BLaER1 (cell line): ENCODE results near the gene IGLL5.
"Not testable (repeated sequence)": the region's sequence is repeated elsewhere in the genome, so short reads cannot be mapped to it uniquely, and the experiment has no call there.

ENCODE experiments used
- H3K27ac ChIP-seq: shearing (Covaris generic); formaldehyde crosslinking; 2 replicates; pipeline ENCODE4 v1.8.1; 2022
- H3K27me3 ChIP-seq: shearing (Covaris generic); formaldehyde crosslinking; 2 replicates; pipeline ENCODE4 v1.8.1; 2022
- H3K36me3 ChIP-seq: shearing (Covaris generic); formaldehyde crosslinking; 2 replicates; pipeline ENCODE4 v1.8.1; 2022
- H3K4me1 ChIP-seq: shearing (Covaris generic); formaldehyde crosslinking; 2 replicates; pipeline ENCODE4 v1.8.1; 2022
- H3K4me2 ChIP-seq: shearing (Covaris generic); formaldehyde crosslinking; 2 replicates; pipeline ENCODE4 v1.8.1; 2022
- H3K4me3 ChIP-seq: shearing (Covaris generic); formaldehyde crosslinking; 2 replicates; pipeline ENCODE4 v1.8.1; 2022
- H3K9ac ChIP-seq: shearing (Covaris generic); formaldehyde crosslinking; 2 replicates; pipeline ENCODE4 v1.8.1; 2022
- H3K9me3 ChIP-seq: shearing (Covaris generic); formaldehyde crosslinking; 2 replicates; pipeline ENCODE4 v1.8.1; 2022
- H4K20me1 ChIP-seq: shearing (Covaris generic); formaldehyde crosslinking; 2 replicates; pipeline ENCODE4 v1.8.1; 2022
- Cebpa-rat ChIP-seq: shearing (Covaris generic); IDR thresholded peaks from 2 replicates; pipeline ENCODE4 v1.8.1; 2022

Gene IGLL5

DNA sequence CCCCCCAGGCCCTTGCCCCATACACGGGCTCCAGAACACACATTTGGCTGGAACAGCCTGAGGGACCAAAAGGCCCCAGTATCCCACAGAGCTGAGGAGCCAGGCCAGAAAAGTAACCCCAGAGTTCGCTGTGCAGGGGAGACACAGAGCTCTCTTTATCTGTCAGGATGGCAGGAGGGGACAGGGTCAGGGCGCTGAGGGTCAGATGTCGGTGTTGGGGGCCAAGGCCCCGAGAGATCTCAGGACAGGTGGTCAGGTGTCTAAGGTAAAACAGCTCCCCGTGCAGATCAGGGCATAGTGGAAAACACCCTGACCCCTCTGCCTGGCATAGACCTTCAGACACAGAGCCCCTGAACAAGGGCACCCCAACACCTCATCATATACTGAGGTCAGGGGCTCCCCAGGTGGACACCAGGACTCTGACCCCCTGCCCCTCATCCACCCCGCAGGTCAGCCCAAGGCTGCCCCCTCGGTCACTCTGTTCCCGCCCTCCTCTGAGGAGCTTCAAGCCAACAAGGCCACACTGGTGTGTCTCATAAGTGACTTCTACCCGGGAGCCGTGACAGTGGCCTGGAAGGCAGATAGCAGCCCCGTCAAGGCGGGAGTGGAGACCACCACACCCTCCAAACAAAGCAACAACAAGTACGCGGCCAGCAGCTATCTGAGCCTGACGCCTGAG lies 13.1 kb downstream of the IGLL5 start:
- H3K27me3 ChIP-seq, H3K9me3 ChIP-seq, H3K4me3 ChIP-seq: not testable (repeated sequence)
- Histone ChIP-seq H3K9ac (peak overlapping the region; percentile 58; the same call in 1 of the 2 replicates), H3K4me2 (peak overlapping the region; percentile 70), H4K20me1 (peaks cover 85% of the 10 kb centered on the region), H3K27ac (peak overlapping the region; percentile 70), H3K36me3 (peaks cover 16% of the 10 kb centered on the region), H3K4me1 (peaks cover 93% of the 10 kb centered on the region)

DNA sequence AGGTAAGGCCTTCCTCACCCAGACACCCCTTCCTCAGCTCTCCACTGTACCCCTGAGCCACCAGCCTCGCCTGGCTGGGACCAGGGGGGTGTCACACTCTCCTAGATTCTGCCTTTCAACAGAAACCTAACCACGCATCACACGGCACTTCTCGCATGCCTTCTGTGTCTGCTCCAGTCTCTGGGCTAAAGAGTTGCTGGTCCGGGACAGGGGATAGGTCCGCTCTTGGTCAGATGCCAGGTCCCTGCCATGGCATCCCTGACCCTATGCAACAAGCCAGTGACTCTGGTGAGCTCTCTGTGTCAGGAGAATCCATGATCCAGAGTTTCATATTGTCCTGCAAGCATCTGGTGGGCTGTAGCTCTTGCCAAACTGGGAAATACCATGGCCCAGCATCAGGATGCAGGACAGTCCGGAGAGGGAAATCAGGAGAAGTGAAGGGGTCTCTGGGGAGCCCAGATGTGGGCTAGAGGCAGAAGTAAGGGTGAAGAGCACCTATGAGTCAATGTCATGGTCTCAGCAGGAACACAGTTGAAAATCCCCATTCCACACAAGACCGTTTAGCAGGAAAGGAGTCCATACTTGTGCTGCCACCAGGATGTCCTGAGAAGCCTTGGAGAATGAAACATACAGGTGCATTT lies 14.1 kb downstream of the IGLL5 start:
- peak overlapping the region; percentile 70 for H3K4me2 ChIP-seq
- peak overlapping the region; percentile 2; the same call in 1 of the 2 replicates for H3K4me3 ChIP-seq
- H3K36me3 ChIP-seq, result peaks cover 8% of the 10 kb centered on the region; the same call in 1 of the 2 replicates
- peak overlapping the region; percentile 64 for H3K27ac ChIP-seq
- peaks cover 83% of the 10 kb centered on the region for H3K4me1 ChIP-seq
- H4K20me1 ChIP-seq, result peaks cover 75% of the 10 kb centered on the region
- no peaks in the 10 kb centered on the region for H3K9me3 ChIP-seq
- peak overlapping the region; percentile 13; the same call in 1 of the 2 replicates for H3K9ac ChIP-seq
- no peaks in the 10 kb centered on the region for H3K27me3 ChIP-seq
- no peak for TF ChIP-seq Cebpa-rat

DNA sequence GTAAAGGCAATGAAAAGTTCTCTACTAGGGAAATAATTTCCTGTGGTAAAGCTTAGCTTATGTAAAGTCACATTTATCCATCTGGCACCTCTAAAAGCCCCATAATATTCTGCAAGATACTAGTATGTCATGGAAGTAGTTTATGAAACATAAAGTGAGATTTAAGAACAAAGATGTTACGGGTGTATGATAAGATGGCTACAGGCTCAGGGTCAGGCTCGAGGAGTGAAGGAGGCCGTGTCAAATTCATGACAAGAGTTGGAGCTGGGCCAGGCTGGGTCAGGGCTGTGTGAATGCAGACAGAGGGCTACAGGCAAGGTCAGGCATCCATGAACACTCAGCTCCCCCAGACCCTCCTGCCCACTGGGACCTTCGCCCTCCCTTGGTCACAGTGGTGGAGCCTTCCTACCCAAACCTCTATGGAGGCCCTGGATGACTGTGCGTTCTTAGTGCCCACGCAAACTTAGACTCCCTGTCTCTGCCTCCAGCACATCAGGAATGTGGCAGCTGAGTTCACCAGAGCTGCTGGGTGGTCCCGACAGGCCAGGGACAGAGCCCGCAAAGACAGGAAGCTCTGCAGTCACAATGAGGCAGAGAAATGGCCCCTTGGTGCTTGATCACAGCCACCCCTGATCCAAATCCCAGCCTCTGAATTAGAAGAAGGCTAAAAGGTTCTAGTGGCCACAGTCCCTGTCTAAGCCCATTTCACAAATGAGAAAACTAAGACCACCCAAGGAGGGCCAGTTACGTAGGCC lies 14.8 kb downstream of the IGLL5 start:
- H4K20me1 ChIP-seq, result peaks cover 68% of the 10 kb centered on the region
- no peak for TF ChIP-seq Cebpa-rat
- peak overlapping the region; percentile 43 for H3K9ac ChIP-seq
- H3K9me3 ChIP-seq, result no peaks in the 10 kb centered on the region
- peaks cover 8% of the 10 kb centered on the region; the same call in 1 of the 2 replicates for H3K36me3 ChIP-seq
- H3K4me1 ChIP-seq, result peaks cover 83% of the 10 kb centered on the region
- peak overlapping the region; percentile 64 for H3K27ac ChIP-seq
- H3K27me3 ChIP-seq, result no peaks in the 10 kb centered on the region
- peak overlapping the region; percentile 70 for H3K4me2 ChIP-seq
- no peak overlapping the region for H3K4me3 ChIP-seq

DNA sequence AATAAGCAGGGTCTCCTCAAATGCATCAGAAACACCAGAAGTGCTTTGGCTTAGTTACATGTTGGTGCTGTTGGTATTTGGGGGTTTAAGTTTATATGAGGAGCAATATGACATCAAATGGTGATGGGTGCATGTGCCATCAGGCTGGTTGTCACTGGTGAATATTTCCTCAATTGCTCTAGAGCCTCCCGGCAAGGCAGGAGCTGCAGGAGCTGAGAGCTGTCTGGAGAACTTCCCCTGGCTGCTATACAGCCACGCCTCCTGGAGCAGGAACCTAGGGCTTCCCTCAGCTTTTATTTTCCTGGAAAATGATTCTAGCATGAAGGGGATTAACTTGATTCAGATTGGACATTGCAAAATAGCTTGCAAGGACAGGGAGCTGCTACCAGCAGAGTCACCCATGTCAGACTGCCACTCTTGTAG lies 15.8 kb downstream of the IGLL5 start:
- Histone ChIP-seq H3K4me2 (peak overlapping the region; percentile 70), H3K27me3 (no peaks in the 10 kb centered on the region), H3K9ac (no peak overlapping the region; the same call in 1 of the 2 replicates), H3K36me3 (peaks cover 8% of the 10 kb centered on the region; the same call in 1 of the 2 replicates), H3K9me3 (no peaks in the 10 kb centered on the region), H3K27ac (peak overlapping the region; percentile 64; the same call in 1 of the 2 replicates), H4K20me1 (peaks cover 58% of the 10 kb centered on the region), H3K4me1 (peaks cover 80% of the 10 kb centered on the region), H3K4me3 (no peak overlapping the region)
- no peak for TF ChIP-seq Cebpa-rat

DNA sequence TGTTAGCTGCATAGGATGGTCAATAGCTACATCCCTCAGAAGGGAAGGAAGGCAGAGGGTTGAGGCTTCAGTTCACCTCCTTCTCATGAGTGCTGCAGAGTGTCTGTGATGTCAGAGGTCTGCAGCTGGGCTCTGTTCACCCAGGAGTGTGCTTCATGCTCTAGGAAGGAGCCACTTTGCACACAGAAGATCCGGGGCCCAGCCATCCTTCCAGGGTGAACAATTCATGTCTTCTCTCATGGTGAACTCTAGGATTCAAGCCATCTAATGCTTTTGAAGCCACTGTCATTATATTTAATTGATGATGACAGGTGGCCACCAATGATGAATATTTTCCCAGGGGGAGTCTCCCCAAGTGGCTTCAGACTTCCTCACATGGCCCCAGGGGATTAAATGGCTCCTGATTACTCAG lies 16.2 kb downstream of the IGLL5 start:
- Histone ChIP-seq H4K20me1 (peaks cover 54% of the 10 kb centered on the region), H3K9ac (peak overlapping the region; percentile 19; the same call in 1 of the 2 replicates), H3K4me1 (peaks cover 80% of the 10 kb centered on the region), H3K27ac (0 out of 2 replicates have a peak overlapping the region, but pooled peaks have one; percentile 64), H3K4me2 (peak overlapping the region; percentile 70)
- H3K36me3 ChIP-seq, H3K4me3 ChIP-seq, H3K27me3 ChIP-seq, H3K9me3 ChIP-seq: not testable (repeated sequence)

DNA sequence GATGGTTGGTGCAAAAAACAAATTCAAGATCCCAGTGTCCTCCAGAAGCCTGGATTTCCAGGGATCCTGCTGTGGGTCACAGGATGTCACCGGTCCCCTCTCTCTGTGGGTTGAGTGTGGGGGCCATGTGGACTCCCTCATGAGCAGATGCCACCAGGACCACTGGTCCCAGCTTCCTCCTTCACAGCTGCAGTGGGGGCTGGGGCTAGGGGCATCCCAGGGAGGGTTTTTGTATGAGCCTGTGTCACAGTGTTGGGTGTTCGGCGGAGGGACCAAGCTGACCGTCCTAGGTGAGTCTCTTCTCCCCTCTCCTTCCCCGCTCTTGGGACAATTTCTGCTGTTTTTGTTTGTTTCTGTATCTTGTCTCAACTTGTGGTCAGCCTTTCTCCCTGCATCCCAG lies 17.1 kb downstream of the IGLL5 start:
- H3K4me3 ChIP-seq, H3K9me3 ChIP-seq, H3K27me3 ChIP-seq, H3K36me3 ChIP-seq: not testable (repeated sequence)
- peak overlapping the region; percentile 48; the same call in 1 of the 2 replicates for H3K27ac ChIP-seq
- 0 out of 2 replicates have a peak overlapping the region, but pooled peaks have one; percentile 19 for H3K9ac ChIP-seq
- peaks cover 45% of the 10 kb centered on the region for H4K20me1 ChIP-seq
- peaks cover 80% of the 10 kb centered on the region for H3K4me1 ChIP-seq
- H3K4me2 ChIP-seq, result peak overlapping the region; percentile 70

DNA sequence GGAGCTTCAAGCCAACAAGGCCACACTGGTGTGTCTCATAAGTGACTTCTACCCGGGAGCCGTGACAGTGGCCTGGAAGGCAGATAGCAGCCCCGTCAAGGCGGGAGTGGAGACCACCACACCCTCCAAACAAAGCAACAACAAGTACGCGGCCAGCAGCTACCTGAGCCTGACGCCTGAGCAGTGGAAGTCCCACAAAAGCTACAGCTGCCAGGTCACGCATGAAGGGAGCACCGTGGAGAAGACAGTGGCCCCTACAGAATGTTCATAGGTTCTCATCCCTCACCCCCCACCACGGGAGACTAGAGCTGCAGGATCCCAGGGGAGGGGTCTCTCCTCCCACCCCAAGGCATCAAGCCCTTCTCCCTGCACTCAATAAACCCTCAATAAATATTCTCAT lies 18.8 kb downstream of the IGLL5 start:
- H3K9ac ChIP-seq, H3K27me3 ChIP-seq, H3K4me3 ChIP-seq, H3K27ac ChIP-seq, H3K36me3 ChIP-seq, H3K9me3 ChIP-seq: not testable (repeated sequence)
- peaks cover 37% of the 10 kb centered on the region for H4K20me1 ChIP-seq
- H3K4me2 ChIP-seq, result 0 out of 2 replicates have a peak overlapping the region, but pooled peaks have one; percentile 2
- H3K4me1 ChIP-seq, result peaks cover 84% of the 10 kb centered on the region

DNA sequence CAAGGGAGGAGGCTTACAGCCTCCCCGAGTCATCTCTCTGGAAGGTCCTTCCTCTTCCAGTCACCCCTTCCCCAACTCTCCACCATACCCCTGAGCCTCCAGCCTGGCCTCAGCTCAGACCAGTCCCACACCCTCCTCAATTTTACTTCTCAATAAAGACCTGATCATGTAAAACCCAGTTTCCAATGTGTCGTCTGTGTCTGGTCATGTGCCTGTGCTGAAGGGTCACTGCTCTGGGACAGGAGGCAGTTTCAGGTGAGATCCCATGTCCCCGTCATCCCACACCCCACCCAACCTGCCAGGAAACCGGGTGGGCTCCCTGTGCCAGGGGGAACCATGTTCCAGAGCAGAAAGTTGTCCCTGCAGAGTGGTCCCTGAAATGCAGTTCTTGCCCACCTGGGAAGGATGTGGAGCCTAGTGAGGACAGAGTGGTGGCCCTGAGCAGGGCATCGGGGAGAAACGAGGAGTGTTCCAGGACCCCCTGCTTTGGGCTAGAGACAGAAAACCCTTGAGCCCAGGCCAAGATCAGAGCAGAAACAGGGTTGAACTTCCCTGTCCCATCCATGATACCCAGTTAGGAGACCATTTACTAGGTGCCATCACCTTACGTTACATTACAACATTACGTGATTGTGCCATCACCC lies 19.4 kb downstream of the IGLL5 start:
- 0 out of 2 replicates have a peak overlapping the region, but pooled peaks have one; percentile 2 for H3K4me2 ChIP-seq
- peaks cover 30% of the 10 kb centered on the region for H4K20me1 ChIP-seq
- no peak for TF ChIP-seq Cebpa-rat
- peak overlapping the region; percentile 27; the same call in 1 of the 2 replicates for H3K27ac ChIP-seq
- H3K9me3 ChIP-seq, result no peaks in the 10 kb centered on the region
- peaks cover 84% of the 10 kb centered on the region for H3K4me1 ChIP-seq
- no peak overlapping the region for H3K4me3 ChIP-seq
- no peaks in the 10 kb centered on the region for H3K27me3 ChIP-seq
- no peaks in the 10 kb centered on the region for H3K36me3 ChIP-seq
- H3K9ac ChIP-seq, result no peak overlapping the region
